CD4-positive, alpha-beta T cell treated with Interleukin-17A for 4 hours (primary cell): ENCODE results near the gene AGMO.

Experiments
- DNase-seq: peaks from one replicate; pipeline ENCODE4 v3.0.0-alpha.2; 2020; ENCODE audit warnings: mixed read lengths

The AGMO gene

GRCh38 chr7:15204421-15204820, 357.4 kb downstream of the AGMO start:
- DNase-seq = no peak

- no peak for DNase-seq
Observed at GRCh38 chr7:15199482-15199881, 362.3 kb downstream of the AGMO start.

GRCh38 chr7:15197042-15197977, 364.5 kb downstream of the AGMO start:
- no peak for DNase-seq

- DNase-seq = no peak
Observed at GRCh38 chr7:15178065-15178464, 383.8 kb downstream of the AGMO start.

- no peak for DNase-seq
Observed at GRCh38 chr7:15176089-15176488, 385.7 kb downstream of the AGMO start.

GRCh38 chr7:15175152-15175551, 386.7 kb downstream of the AGMO start:
- DNase-seq = no peak

GRCh38 chr7:15174485-15174884, 387.3 kb downstream of the AGMO start:
- no peak for DNase-seq

GRCh38 chr7:15168489-15168888, 393.3 kb downstream of the AGMO start:
- no peak for DNase-seq

GRCh38 chr7:15167912-15168311, 393.9 kb downstream of the AGMO start:
- DNase-seq = no peak

- DNase-seq = no peak
Observed at GRCh38 chr7:15166620-15167019, 395.2 kb downstream of the AGMO start.

GRCh38 chr7:15159261-15159660, 402.6 kb downstream of the AGMO start:
- DNase-seq = no peak

GRCh38 chr7:15158141-15158810, 403.5 kb downstream of the AGMO start:
- no peak for DNase-seq
